Breast epithelium (tissue), 3 donors: Measurements from ENCODE around the gene PNKP.

Experiments
- CTCF ChIP-seq, 3 donors: fragments of 450-650 bp; IDR thresholded peaks; one replicate each; pipeline ENCODE4 v1.5.1; 2016 to 2017; ENCODE audit warnings: antibody characterized with exemption in 3 of 3, mild to moderate bottlenecking in 3 of 3, moderate library complexity in 3 of 3
- POLR2A ChIP-seq: fragments of 450-650 bp; IDR thresholded peaks from one replicate; pipeline ENCODE4 v1.6.1; 2016; ENCODE audit warnings: antibody characterized with exemption, mild to moderate bottlenecking, moderate library complexity

- TF ChIP-seq POLR2A (no peak), CTCF (IDR thresholded peaks at IDR 0.05) (no peak)
Observed at GRCh38 chr19:49894011-49894664, 26.8 kb upstream of the PNKP start.
